Loucy (cell line): ENCODE results near the gene DCPS.

ENCODE experiments used
- CTCF ChIP-seq: fragments of 200-600 bp; sonication (generic); conservative IDR thresholded peaks from 2 replicates; pipeline ENCODE4 v1.5.1; 2014; ENCODE audit warnings: mild to moderate bottlenecking, antibody characterized with exemption, low read length
- EZH2phosphoT487 ChIP-seq: fragments of 200-600 bp; IDR thresholded peaks from 2 replicates; pipeline ENCODE4 v1.6.1; 2018; ENCODE audit warnings: antibody characterized with exemption, mild to moderate bottlenecking, moderate library complexity, borderline replicate concordance

DNA sequence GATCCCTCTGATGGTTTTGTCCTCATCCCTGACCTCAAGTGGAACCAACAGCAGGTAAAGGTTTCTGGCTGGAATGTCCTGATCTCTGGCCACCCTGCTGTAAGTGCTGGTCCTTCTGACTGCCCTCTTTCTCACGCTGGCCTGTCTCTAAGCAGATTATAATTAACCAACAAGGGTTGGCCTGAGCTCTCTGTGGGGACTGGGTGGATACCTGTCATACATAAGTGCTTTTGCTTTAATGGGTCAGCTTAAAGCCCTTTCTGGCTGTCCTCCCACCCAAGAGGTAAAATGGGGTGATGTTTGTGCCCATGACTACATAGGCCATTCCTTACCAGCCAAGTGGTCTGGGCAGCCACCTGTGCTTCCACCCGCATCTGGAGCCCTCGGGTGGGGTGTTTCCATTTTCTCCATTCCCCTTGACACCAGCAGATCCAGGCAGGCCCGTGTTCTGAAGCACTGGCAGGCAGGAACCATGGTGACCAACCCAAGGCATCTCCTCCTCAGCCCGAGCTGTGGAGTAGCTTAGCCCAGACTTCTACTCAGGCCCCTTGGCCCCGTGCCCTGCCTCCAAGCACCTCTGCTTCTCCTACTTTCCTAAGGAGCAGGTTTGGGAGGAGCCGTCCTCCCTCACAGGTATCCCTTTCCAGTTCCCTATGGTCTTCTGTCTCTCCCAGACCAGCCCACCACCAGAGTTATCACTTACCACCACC lies 34.6 kb downstream of the DCPS start:
- TF ChIP-seq CTCF (no peak), EZH2phosphoT487 (no peak)
